ENCODE measurements around the gene AURKB. TPM values are rescaled to one million over a fixed set of nuclear protein-coding genes. Genes with fewer than 3 reads are reported as not detected.

Gene AURKB
- total and polyA plus RNA-seq, 2 of the 13 experiments (the other 11 are each of a cell fraction or from before 2014, with no cell fraction given), result 29.5 to 75.3 TPM

DNA sequence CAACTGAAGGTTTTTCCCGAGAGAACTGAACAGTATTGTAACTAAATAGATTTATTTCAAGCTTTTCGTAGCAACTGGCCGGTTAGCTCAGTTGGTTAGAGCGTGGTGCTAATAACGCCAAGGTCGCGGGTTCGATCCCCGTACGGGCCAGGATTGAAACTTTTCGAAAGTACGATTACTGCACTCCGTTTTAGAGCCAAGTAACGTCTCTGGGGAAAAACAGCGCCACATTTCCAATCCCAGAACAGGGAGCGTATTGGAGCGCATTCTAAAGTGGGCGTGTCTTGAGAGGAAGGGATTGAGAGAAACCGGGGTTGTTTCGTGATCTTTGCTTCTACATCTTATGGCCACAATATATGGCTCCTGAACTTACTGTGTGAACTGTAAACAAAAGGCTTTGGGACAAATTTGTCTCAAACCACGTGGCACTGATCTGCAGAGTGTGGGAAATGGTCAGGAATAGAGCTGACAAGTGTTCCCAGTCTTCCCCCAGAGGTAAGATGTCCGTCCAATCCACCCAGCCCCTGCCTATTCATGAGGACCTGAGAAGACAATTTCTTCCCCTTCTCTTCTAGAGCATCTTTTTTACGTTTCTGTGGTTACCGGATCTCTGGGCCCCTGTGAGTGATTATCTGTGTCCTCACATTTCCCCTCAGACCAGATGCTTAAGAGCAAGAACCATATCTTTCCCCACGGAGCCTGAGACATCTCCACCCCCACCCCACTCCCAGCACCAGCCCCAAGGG lies 22.7 kb downstream of the AURKB start (continued):
- TF ChIP-seq, protein P1, sequence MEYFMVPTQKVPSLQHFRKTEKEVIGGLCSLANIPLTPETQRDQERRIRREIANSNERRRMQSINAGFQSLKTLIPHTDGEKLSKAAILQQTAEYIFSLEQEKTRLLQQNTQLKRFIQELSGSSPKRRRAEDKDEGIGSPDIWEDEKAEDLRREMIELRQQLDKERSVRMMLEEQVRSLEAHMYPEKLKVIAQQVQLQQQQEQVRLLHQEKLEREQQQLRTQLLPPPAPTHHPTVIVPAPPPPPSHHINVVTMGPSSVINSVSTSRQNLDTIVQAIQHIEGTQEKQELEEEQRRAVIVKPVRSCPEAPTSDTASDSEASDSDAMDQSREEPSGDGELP (IDR thresholded peaks at IDR 0.05; ENCODE audit: borderline replicate concordance, low read depth), result 0 out of 2 replicates have a peak, but pooled peaks have one; percentile 0
- TF ChIP-seq NR1H2 (CRISPR knock-in tag; IDR thresholded peaks at IDR 0.05; ENCODE audit: borderline replicate concordance, low read depth), result no peak
- TF ChIP-seq, protein P2, sequence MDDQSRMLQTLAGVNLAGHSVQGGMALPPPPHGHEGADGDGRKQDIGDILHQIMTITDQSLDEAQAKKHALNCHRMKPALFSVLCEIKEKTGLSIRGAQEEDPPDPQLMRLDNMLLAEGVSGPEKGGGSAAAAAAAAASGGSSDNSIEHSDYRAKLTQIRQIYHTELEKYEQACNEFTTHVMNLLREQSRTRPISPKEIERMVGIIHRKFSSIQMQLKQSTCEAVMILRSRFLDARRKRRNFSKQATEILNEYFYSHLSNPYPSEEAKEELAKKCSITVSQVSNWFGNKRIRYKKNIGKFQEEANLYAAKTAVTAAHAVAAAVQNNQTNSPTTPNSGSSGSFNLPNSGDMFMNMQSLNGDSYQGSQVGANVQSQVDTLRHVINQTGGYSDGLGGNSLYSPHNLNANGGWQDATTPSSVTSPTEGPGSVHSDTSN (CRISPR knock-in tag; IDR thresholded peaks at IDR 0.05; ENCODE audit: borderline replicate concordance), result no peak
- peak; percentile 87 for TF ChIP-seq PHF21A (CRISPR knock-in tag; IDR thresholded peaks at IDR 0.05)
- peak; percentile 95 for TF ChIP-seq RBM22 (optimal IDR thresholded peaks at IDR 0.05; ENCODE audit: low read length)
- no peak for TF ChIP-seq PITX1 (CRISPR knock-in tag; IDR thresholded peaks at IDR 0.05)
- TF ChIP-seq SUZ12 (IDR thresholded peaks at IDR 0.05; ENCODE audit: low read depth, low read length), result no peak
- TF ChIP-seq, protein P3, sequence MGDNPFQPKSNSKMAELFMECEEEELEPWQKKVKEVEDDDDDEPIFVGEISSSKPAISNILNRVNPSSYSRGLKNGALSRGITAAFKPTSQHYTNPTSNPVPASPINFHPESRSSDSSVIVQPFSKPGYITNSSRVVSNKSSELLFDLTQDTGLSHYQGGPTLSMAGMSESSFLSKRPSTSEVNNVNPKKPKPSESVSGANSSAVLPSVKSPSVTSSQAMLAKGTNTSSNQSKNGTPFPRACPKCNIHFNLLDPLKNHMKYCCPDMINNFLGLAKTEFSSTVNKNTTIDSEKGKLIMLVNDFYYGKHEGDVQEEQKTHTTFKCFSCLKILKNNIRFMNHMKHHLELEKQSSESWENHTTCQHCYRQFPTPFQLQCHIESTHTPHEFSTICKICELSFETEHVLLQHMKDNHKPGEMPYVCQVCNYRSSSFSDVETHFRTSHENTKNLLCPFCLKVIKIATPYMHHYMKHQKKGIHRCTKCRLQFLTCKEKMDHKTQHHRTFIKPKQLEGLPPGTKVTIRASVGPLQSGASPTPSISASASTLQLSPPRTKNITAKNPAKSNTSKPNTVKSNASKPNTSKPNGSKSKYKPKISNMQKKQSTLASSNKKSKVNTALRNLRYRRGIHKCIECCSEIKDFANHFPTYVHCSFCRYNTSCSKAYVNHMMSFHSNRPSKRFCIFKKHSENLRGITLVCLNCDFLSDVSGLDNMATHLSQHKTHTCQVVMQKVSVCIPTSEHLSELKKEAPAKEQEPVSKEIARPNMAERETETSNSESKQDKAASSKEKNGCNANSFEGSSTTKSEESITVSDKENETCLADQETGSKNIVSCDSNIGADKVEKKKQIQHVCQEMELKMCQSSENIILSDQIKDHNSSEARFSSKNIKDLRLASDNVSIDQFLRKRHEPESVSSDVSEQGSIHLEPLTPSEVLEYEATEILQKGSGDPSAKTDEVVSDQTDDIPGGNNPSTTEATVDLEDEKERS (CRISPR knock-in tag; IDR thresholded peaks at IDR 0.05), result peak; percentile 39; the same call in 1 of the 2 replicates
- TF ChIP-seq, protein P4, sequence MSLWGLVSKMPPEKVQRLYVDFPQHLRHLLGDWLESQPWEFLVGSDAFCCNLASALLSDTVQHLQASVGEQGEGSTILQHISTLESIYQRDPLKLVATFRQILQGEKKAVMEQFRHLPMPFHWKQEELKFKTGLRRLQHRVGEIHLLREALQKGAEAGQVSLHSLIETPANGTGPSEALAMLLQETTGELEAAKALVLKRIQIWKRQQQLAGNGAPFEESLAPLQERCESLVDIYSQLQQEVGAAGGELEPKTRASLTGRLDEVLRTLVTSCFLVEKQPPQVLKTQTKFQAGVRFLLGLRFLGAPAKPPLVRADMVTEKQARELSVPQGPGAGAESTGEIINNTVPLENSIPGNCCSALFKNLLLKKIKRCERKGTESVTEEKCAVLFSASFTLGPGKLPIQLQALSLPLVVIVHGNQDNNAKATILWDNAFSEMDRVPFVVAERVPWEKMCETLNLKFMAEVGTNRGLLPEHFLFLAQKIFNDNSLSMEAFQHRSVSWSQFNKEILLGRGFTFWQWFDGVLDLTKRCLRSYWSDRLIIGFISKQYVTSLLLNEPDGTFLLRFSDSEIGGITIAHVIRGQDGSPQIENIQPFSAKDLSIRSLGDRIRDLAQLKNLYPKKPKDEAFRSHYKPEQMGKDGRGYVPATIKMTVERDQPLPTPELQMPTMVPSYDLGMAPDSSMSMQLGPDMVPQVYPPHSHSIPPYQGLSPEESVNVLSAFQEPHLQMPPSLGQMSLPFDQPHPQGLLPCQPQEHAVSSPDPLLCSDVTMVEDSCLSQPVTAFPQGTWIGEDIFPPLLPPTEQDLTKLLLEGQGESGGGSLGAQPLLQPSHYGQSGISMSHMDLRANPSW (CRISPR knock-in tag; IDR thresholded peaks at IDR 0.05; ENCODE audit: borderline replicate concordance), result no peak
- TF ChIP-seq ZNF331 (CRISPR knock-in tag; IDR thresholded peaks at IDR 0.05), result peak; percentile 59
- peak; percentile 92; the same call in 1 of the 2 replicates for TF ChIP-seq ZNF878 (CRISPR knock-in tag; IDR thresholded peaks at IDR 0.05)
- TF ChIP-seq KDM3A (CRISPR knock-in tag; IDR thresholded peaks at IDR 0.05; ENCODE audit: low read depth), result 0 out of 2 replicates have a peak, but pooled peaks have one; percentile 46
- TF ChIP-seq, protein P5, sequence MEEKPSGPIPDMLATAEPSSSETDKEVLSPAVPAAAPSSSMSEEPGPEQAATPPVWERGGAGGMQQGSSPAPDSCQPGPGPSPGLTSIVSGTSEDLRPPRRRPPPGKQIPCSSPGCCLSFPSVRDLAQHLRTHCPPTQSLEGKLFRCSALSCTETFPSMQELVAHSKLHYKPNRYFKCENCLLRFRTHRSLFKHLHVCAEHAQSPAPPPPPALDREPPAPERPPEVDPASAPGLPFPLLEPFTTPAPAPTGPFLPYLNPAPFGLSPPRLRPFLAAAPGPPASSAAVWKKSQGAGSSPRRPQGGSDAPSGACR (CRISPR knock-in tag; IDR thresholded peaks at IDR 0.05), result 0 out of 2 replicates have a peak, but pooled peaks have one; percentile 28
- no peak for TF ChIP-seq ZNF253 (CRISPR knock-in tag; IDR thresholded peaks at IDR 0.05; ENCODE audit: borderline replicate concordance)
- TF ChIP-seq, protein P6, sequence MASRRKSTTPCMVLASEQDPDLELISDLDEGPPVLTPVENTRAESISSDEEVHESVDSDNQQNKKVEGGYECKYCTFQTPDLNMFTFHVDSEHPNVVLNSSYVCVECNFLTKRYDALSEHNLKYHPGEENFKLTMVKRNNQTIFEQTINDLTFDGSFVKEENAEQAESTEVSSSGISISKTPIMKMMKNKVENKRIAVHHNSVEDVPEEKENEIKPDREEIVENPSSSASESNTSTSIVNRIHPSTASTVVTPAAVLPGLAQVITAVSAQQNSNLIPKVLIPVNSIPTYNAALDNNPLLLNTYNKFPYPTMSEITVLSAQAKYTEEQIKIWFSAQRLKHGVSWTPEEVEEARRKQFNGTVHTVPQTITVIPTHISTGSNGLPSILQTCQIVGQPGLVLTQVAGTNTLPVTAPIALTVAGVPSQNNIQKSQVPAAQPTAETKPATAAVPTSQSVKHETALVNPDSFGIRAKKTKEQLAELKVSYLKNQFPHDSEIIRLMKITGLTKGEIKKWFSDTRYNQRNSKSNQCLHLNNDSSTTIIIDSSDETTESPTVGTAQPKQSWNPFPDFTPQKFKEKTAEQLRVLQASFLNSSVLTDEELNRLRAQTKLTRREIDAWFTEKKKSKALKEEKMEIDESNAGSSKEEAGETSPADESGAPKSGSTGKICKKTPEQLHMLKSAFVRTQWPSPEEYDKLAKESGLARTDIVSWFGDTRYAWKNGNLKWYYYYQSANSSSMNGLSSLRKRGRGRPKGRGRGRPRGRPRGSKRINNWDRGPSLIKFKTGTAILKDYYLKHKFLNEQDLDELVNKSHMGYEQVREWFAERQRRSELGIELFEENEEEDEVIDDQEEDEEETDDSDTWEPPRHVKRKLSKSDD (CRISPR knock-in tag; IDR thresholded peaks at IDR 0.05; ENCODE audit: low read depth), result peak; percentile 42; the same call in 1 of the 2 replicates
- TF ChIP-seq MIER2 (CRISPR knock-in tag; IDR thresholded peaks at IDR 0.05), result no peak; the same call in 1 of the 2 replicates

All from HepG2 (cell line).